VCaP (cell line): ENCODE data around the gene DNER.
A peak's percentile ranks its signal among the peaks of the same experiment; 100 is the strongest.
"Not testable (repeated sequence)": the region's sequence is repeated elsewhere in the genome, so short reads cannot be mapped to it uniquely, and the experiment has no call there.

ENCODE experiments used
- H3K27ac ChIP-seq: fragments of 450-650 bp; 2 replicates; pipeline ENCODE4 v1.5.1; 2017
- CTCF ChIP-seq: fragments of 450-650 bp; conservative IDR thresholded peaks from 2 replicates; pipeline ENCODE4 v1.5.1; 2017; ENCODE audit warnings: mild to moderate bottlenecking, moderate library complexity

DNER gene

GRCh38 chr2:229713371-229714079, 830 bp downstream of the DNER start:
- TF ChIP-seq CTCF: peak; percentile 35
- H3K27ac ChIP-seq: peak overlapping the region; percentile 9; the same call in 1 of the 2 replicates

GRCh38 chr2:229712136-229712535, 2.2 kb downstream of the DNER start:
- no peak overlapping the region for H3K27ac ChIP-seq

GRCh38 chr2:229708335-229708734, 6.0 kb downstream of the DNER start:
- H3K27ac ChIP-seq: no peak overlapping the region
- no peak for TF ChIP-seq CTCF

More at GRCh38 chr2:229712136-229712535, 2.2 kb downstream of the DNER start:
- TF ChIP-seq CTCF: peak; percentile 31

- H3K27ac ChIP-seq: no peak overlapping the region
- no peak for TF ChIP-seq CTCF
Measured at GRCh38 chr2:229703909-229704630, 10.3 kb downstream of the DNER start.

GRCh38 chr2:229701716-229702115, 12.6 kb downstream of the DNER start:
- H3K27ac ChIP-seq: no peak overlapping the region
- TF ChIP-seq CTCF: no peak

- no peak overlapping the region for H3K27ac ChIP-seq
- no peak for TF ChIP-seq CTCF
Measured at GRCh38 chr2:229701062-229701461, 13.3 kb downstream of the DNER start.

GRCh38 chr2:229695961-229696360, 18.4 kb downstream of the DNER start:
- TF ChIP-seq CTCF: no peak
- H3K27ac ChIP-seq: no peak overlapping the region

GRCh38 chr2:229693845-229694244, 20.5 kb downstream of the DNER start:
- not testable (repeated sequence) for H3K27ac ChIP-seq
